ENCODE data around the gene EHMT1. TPM values are rescaled to one million over a fixed set of nuclear protein-coding genes. Genes with fewer than 3 reads are reported as not detected.

The EHMT1 gene
- total RNA-seq, 1 donor from 2014 or later, result 159 TPM

DNA sequence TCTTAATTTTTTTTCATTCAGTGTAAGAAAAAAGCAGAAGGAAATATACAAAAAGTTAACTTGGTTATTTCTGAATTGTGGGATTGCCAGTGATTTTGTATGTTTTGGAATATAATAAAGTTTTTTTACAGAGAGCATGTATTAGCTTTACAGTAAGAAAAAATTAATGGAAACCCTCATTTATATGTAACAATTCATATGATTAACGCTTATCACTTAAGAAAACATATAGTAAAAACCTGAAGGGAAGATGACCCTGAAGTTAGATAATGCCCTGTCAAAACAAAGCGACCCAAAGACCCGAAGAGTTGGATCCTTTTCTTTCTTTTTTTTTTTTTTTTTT is 52.4 kb downstream of the EHMT1 start:
- TF ChIP-seq, protein P1, sequence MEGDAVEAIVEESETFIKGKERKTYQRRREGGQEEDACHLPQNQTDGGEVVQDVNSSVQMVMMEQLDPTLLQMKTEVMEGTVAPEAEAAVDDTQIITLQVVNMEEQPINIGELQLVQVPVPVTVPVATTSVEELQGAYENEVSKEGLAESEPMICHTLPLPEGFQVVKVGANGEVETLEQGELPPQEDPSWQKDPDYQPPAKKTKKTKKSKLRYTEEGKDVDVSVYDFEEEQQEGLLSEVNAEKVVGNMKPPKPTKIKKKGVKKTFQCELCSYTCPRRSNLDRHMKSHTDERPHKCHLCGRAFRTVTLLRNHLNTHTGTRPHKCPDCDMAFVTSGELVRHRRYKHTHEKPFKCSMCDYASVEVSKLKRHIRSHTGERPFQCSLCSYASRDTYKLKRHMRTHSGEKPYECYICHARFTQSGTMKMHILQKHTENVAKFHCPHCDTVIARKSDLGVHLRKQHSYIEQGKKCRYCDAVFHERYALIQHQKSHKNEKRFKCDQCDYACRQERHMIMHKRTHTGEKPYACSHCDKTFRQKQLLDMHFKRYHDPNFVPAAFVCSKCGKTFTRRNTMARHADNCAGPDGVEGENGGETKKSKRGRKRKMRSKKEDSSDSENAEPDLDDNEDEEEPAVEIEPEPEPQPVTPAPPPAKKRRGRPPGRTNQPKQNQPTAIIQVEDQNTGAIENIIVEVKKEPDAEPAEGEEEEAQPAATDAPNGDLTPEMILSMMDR (IDR thresholded peaks at IDR 0.05; ENCODE audit: unreplicated experiment), result no peak
- H3K27ac Mint-ChIP-seq, result peak overlapping the region; percentile 71
- peaks cover 13% of the 10 kb centered on the region for H3K36me3 Mint-ChIP-seq (ENCODE audit: insufficient read depth)
- H3K4me3 Mint-ChIP-seq (ENCODE audit: low read depth), result no peak overlapping the region
- no peaks in the 10 kb centered on the region for H3K27me3 Mint-ChIP-seq
- H3K9me3 Mint-ChIP-seq (ENCODE audit: low read depth), result no peaks in the 10 kb centered on the region
- peaks cover 41% of the 10 kb centered on the region for H3K4me1 Mint-ChIP-seq (ENCODE audit: low read depth)
- no peak for DNase-seq (ENCODE audit: low spot score, unreplicated experiment)

DNA sequence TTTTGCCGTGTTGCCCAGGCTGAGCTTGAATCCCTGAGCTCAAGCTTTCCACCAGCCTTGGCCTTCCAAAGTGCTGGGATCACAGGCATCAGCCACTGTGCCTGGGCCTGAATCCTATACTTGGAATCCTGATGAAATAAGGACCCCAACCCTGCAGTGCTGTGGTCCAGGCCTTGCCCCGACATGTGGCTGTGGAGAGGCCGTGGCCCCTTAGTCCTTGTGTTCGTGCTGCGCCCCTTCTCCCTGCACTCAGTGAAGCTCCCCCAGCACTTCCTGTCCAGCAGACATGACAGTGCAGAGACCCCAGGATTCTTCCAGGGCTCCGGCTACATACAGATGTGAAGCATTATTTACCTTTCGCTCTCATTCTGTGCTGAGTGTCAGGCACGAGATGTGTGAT is 52.9 kb downstream of the EHMT1 start:
- Mint-ChIP-seq H3K4me3 (ENCODE audit: low read depth) (no peak overlapping the region), H3K27me3 (no peaks in the 10 kb centered on the region), H3K36me3 (ENCODE audit: insufficient read depth) (peaks cover 14% of the 10 kb centered on the region), H3K27ac (peak overlapping the region; percentile 67), H3K4me1 (ENCODE audit: low read depth) (peaks cover 36% of the 10 kb centered on the region), H3K9me3 (ENCODE audit: low read depth) (no peaks in the 10 kb centered on the region)
- DNase-seq (ENCODE audit: low spot score, unreplicated experiment), result no peak
- TF ChIP-seq, protein P1 (IDR thresholded peaks at IDR 0.05; ENCODE audit: unreplicated experiment), result no peak

DNA sequence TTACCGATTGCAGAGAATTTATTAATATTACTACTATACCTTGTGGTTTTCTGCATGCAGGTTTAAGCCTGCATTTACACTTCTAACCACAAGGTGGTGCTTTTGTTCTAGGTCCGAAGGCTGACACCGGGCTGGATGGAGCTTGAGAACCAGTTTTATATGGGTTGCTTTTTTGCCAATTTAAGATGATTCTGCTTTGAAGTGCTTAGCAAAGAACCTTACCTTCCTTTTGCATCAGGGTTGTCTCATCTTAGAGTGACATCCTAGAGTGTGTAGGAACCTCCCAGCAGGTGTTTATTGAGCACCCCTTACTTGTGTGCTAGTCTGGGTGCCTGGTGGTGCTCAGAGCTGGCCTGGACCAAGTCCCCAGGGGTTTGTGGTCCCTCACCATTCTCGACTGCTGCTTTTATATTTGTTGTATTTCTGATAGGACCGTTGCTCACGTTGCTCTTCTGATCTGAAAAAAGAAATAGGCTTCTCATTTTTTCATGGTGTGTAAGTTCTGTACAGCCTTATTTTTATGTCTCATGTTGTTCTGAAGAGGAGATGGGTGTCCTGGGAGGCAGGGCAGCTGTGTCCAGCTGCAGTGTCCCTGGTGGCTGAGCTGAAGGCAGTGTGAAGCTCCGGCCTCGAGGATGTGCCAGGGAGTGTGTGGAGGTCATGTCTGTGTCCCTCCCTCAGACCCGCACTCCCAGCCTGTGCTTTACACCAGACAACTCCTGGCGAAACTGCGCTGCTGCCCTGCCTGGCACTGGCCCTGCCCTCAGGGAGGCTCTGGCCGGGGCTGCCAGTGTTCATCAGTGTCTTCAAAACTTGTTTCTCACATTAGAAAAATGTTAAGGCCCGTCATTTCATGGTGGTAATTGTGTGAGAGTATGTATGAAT is 54.3 kb downstream of the EHMT1 start:
- Mint-ChIP-seq H3K9me3 (ENCODE audit: low read depth) (no peaks in the 10 kb centered on the region), H3K27me3 (no peaks in the 10 kb centered on the region), H3K4me1 (ENCODE audit: low read depth) (peaks cover 25% of the 10 kb centered on the region), H3K4me3 (ENCODE audit: low read depth) (no peak overlapping the region), H3K27ac (no peak overlapping the region), H3K36me3 (ENCODE audit: insufficient read depth) (peaks cover 16% of the 10 kb centered on the region)
- no peak for DNase-seq (ENCODE audit: low spot score, unreplicated experiment)
- TF ChIP-seq, protein P1 (IDR thresholded peaks at IDR 0.05; ENCODE audit: unreplicated experiment), result peak; percentile 77

DNA sequence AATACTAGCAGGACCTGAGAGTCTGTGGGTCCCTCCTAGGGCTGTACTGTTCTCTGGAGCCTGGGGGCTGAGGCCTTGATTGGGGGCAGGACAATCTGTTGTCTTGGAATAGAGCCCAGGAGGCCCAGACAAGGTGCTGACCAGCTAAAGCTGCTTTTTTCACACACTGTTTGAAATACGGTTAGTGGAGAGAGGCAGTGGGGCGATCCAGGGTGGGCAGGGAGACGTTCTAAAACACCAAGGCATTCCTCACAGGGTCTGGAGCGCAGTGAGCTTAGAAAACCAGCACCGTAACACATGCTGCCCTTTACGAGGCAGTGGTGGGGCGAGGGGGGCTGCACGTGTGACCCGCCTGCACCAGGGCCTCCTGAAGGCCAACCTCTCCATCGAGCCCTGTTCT is 55.1 kb downstream of the EHMT1 start:
- no peak overlapping the region for H3K27ac Mint-ChIP-seq
- H3K9me3 Mint-ChIP-seq (ENCODE audit: low read depth), result no peaks in the 10 kb centered on the region
- H3K27me3 Mint-ChIP-seq, result no peaks in the 10 kb centered on the region
- H3K4me3 Mint-ChIP-seq (ENCODE audit: low read depth), result no peak overlapping the region
- H3K4me1 Mint-ChIP-seq (ENCODE audit: low read depth), result peaks cover 21% of the 10 kb centered on the region
- peaks cover 11% of the 10 kb centered on the region for H3K36me3 Mint-ChIP-seq (ENCODE audit: insufficient read depth)
- DNase-seq (ENCODE audit: low spot score, unreplicated experiment), result no peak
- TF ChIP-seq, protein P1 (IDR thresholded peaks at IDR 0.05; ENCODE audit: unreplicated experiment), result no peak

DNA sequence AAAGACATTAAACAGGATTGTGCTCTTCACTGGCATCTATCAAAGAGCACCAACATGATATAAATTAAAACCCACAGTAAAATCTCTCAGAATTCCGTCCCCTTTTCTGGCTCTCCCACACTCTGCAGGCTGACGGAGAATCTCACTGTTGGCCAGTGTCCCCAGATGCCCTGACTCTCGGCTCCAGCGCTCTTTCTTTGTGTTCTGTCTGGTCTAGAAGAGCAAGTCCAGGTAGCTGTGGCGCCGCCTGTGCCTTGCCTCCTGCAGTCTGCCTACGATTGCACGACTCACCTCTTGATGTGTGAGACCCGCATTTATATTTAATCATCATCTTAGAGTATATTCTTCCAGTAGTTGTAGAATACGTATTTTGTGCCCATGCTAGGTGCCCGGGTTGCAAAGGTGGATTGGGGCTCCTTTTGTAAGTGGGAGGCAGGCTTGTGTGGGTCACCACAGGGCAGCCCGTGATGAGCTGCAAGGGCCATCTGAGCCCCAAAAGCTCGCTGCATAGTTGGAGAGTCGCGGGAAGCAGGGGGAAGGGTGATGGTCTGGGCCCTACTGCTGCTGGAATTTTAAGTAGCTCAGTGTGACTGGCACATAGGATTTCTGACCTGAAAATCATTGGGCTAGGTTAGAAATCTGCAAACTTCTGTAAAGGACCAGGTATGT is 55.6 kb downstream of the EHMT1 start:
- Mint-ChIP-seq H3K27me3 (no peaks in the 10 kb centered on the region), H3K4me3 (ENCODE audit: low read depth) (no peak overlapping the region), H3K9me3 (ENCODE audit: low read depth) (no peaks in the 10 kb centered on the region), H3K36me3 (ENCODE audit: insufficient read depth) (peaks cover 7% of the 10 kb centered on the region), H3K4me1 (ENCODE audit: low read depth) (peaks cover 22% of the 10 kb centered on the region), H3K27ac (peak overlapping the region; percentile 30)
- TF ChIP-seq, protein P1 (IDR thresholded peaks at IDR 0.05; ENCODE audit: unreplicated experiment), result no peak
- no peak for DNase-seq (ENCODE audit: low spot score, unreplicated experiment)
